Lung (tissue), 12 donors: ENCODE data around the gene ZNF578. TPM values are rescaled to one million over a fixed set of nuclear protein-coding genes. Genes with fewer than 3 reads are reported as not detected.

Source experiments
- ATAC-seq: fragments of 200-7000 bp; cut with Tn5 transposase; one replicate; pipeline ENCODE4 v1.9.1; 2020; ENCODE audit warnings: moderate number of reproducible peaks; ENCODE audit not compliant: insufficient read depth, low FRiP score
- DNase-seq, 3 donors: peaks; one replicate each; pipeline ENCODE4 v3.0.0-alpha.2; 2013 to 2017
- H3K27ac ChIP-seq, 2 donors: one replicate each; pipeline ENCODE4 v1.5.1; 2013; ENCODE audit warnings: mild to moderate bottlenecking in 2 of 2, moderate library complexity in 2 of 2, control low read depth in 1 of 2, inconsistent platforms in 1 of 2, low read depth in 1 of 2, low read length in 1 of 2
- H3K27me3 ChIP-seq, 3 donors: one replicate each; pipeline ENCODE4 v1.5.1; 2013; ENCODE audit warnings: low read length in 2 of 3; ENCODE audit not compliant: control insufficient read depth in 3 of 3, insufficient read depth in 3 of 3
- H3K36me3 ChIP-seq, 4 donors: one replicate each; pipeline ENCODE4 v1.5.1; 2013; ENCODE audit warnings: low read length in 4 of 4, mild to moderate bottlenecking in 1 of 4, moderate library complexity in 1 of 4; ENCODE audit not compliant: control insufficient read depth in 4 of 4, insufficient read depth in 4 of 4
- H3K4me1 ChIP-seq, 5 donors: one replicate each; pipeline ENCODE4 v1.5.1; 2013; ENCODE audit warnings: low read length in 5 of 5, mild to moderate bottlenecking in 2 of 5, moderate library complexity in 1 of 5; ENCODE audit not compliant: control insufficient read depth in 5 of 5, insufficient read depth in 5 of 5
- H3K4me3 ChIP-seq: one replicate; pipeline ENCODE4 v1.5.1; 2013; ENCODE audit warnings: mild to moderate bottlenecking, control low read depth, moderate library complexity
- H3K9ac ChIP-seq, 2 donors: one replicate each; pipeline ENCODE4 v1.5.1; 2013; ENCODE audit warnings: low read length in 2 of 2, control low read depth in 1 of 2; ENCODE audit not compliant: insufficient read depth in 1 of 2
- H3K9me3 ChIP-seq, 4 donors: one replicate each; pipeline ENCODE4 v1.5.1; 2013; ENCODE audit warnings: low read length in 3 of 4, mild to moderate bottlenecking in 1 of 4, moderate library complexity in 1 of 4; ENCODE audit not compliant: control insufficient read depth in 4 of 4, insufficient read depth in 3 of 4
- CTCF ChIP-seq: IDR thresholded peaks from 2 replicates; pipeline ENCODE4 v1.5.1; 2012; ENCODE audit warnings: mild to moderate bottlenecking; ENCODE audit errors: control extremely low read depth, extremely low read depth
- WGBS, 2 donors: extraction: QIAGEN DNeasy Blood & Tissue Kit; methylation state at CpG; one replicate each; pipeline ENCODE4 v1.1.7; 2013; 5-methylcytosine and 5-hydroxymethylcytosine counted together
- polyA plus RNA-seq, 2 donors: library from polyadenylated mRNA; stranded (reverse); fragments of 200-250 nt; gene quantifications; one replicate each; pipeline ENCODE4 v1.2.1, GENCODE V29; 2013
- total RNA-seq, 2 donors: library from RNA; depleted of rRNA in 1 of 2; stranded (reverse); fragments of >200 nt in 1 of 2; gene quantifications; one replicate each; pipeline ENCODE4 v1.2.1, GENCODE V29; 2014 to 2021
- donor health status: control.
- donor health status: control.
- donor health status: Bipolar disorder and iron deficiency.
- donor health status: healthy.
- donor health status: DM: yes; HTN: yes; CAD: no.

The ZNF578 gene
- total and polyA plus RNA-seq, 4 donors = 0.48 to 5.2 (median 1.6) TPM

GRCh38 chr19:52522551-52522950 is 69.2 kb downstream of the ZNF578 start:
- Histone ChIP-seq H3K9ac (no peak overlapping the region), H3K27ac (no peak overlapping the region), H3K36me3 (no peaks in the 10 kb centered on the region), H3K9me3 (peaks cover 0 to 30% (median 0%) of the 10 kb centered on the region in 4 donors), H3K27me3 (no peaks in the 10 kb centered on the region), H3K4me1 (peaks cover 0 to 2% (median 0%) of the 10 kb centered on the region in 5 donors), H3K4me3 (no peak overlapping the region)
- no peak for ATAC-seq
- DNase-seq = no peak
- 82 to 91% methylated on average over 14 of the region's 14 CpGs for WGBS, 2 donors
- TF ChIP-seq CTCF = no peak

- H3K27ac ChIP-seq = no peak overlapping the region
- no peaks in the 10 kb centered on the region for H3K36me3 ChIP-seq
- no peak overlapping the region for H3K9ac ChIP-seq
- H3K4me1 ChIP-seq = peaks cover 0 to 8% (median 5%) of the 10 kb centered on the region in 5 donors
- ATAC-seq (no peak), DNase-seq (no peak)
- no peaks in the 10 kb centered on the region for H3K27me3 ChIP-seq
- H3K9me3 ChIP-seq = peaks cover 0 to 23% (median 0%) of the 10 kb centered on the region in 4 donors
- H3K4me3 ChIP-seq = no peak overlapping the region
- 80 to 87% methylated on average over 20 of the region's 20 CpGs for WGBS, 2 donors
- no peak for TF ChIP-seq CTCF
Observed at GRCh38 chr19:52524086-52524485, 70.7 kb downstream of the ZNF578 start.

DNA sequence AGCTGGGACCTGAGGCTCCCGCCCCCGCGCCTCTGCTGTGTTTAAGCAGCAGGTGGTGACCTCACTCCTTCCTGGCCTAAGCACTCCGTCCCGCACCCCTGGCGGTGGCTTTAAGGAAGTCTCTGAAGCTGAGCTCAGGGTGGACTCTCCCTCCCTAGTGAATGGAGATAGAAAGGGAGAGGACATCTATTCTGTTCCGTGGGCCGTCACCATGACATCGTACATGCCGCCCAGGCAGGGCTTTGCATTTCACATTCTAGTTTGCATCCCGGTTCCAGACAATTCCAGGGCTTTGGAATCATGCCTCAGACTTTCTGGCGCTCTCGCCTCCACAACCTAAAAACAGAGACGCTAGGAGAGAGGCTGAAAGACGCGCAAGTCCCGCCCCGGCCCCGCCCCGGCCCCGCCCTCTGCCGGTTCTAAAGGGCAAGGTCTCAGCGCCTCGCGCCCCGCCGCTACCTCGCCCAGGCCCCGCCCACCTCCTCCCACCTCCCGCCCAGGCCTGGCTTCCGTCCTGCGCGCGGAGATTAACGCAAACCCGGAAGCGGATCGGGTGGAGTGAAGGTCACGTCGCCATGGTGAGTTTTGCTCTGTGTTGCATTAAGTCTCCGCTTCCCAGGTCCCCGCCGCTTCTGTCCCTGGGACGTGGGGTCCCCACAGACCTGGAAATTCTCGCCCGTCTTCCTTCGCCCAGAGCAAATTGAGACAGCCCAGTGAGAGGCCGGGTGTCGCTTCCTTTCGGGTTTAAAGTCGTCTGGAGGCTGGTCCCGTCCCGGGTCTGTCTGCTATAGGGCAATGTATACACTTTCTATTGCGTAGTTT is 74.0 kb downstream of the ZNF578 start, which contains the start of gene ZNF808:
Gene ZNF808, plus strand, starts transcription at position 535 of the 822 bp plus-strand sequence. CDS start 15,617 bp downstream, outside the sequence.
- 1% methylated on average over 54 of the region's 54 CpGs for WGBS, 2 donors
- DNase-seq (peak; percentile 93 to 96 (median 96)), ATAC-seq (peak; percentile 99)
- peak within 1 kb of the TSS; percentile 90 to 93 for H3K27ac ChIP-seq
- no peaks in the 10 kb centered on the region for H3K27me3 ChIP-seq
- H3K36me3 ChIP-seq = no peaks in the 10 kb centered on the region
- H3K9ac ChIP-seq = peak within 1 kb of the TSS; percentile 55 to 77
- H3K9me3 ChIP-seq = peaks cover 0 to 11% (median 0%) of the 10 kb centered on the region in 4 donors
- peak; percentile 8 for TF ChIP-seq CTCF
- H3K4me3 ChIP-seq = peak within 1 kb of the TSS; percentile 84
- H3K4me1 ChIP-seq = peaks cover 0 to 9% (median 5%) of the 10 kb centered on the region in 5 donors
